Measurements from ENCODE around the gene TNFRSF25.

TNFRSF25 gene

DNA sequence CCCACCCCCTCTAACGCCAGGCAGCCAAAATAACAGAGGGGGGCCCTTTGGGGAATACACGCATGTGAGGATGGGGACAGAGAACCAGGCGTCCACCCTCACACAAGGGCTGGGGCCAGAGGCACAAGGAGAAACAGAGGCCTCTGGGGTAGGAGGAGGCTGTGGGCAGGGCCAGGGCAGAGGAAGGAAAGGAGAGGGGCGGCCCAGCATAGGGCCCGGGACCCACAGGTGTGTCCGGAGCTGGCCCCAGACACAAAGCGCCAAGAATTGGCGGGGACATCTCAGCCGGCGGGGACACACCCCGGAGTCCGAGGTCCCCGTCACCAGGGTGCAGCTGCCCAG lies 18.8 kb upstream of the TNFRSF25 start:
- peak overlapping the region; percentile 27; the same call in 1 of the 2 replicates for H3K4me3 ChIP-seq (replicated peaks; ENCODE audit: low read depth, low read length)
- TF ChIP-seq, protein P1, sequence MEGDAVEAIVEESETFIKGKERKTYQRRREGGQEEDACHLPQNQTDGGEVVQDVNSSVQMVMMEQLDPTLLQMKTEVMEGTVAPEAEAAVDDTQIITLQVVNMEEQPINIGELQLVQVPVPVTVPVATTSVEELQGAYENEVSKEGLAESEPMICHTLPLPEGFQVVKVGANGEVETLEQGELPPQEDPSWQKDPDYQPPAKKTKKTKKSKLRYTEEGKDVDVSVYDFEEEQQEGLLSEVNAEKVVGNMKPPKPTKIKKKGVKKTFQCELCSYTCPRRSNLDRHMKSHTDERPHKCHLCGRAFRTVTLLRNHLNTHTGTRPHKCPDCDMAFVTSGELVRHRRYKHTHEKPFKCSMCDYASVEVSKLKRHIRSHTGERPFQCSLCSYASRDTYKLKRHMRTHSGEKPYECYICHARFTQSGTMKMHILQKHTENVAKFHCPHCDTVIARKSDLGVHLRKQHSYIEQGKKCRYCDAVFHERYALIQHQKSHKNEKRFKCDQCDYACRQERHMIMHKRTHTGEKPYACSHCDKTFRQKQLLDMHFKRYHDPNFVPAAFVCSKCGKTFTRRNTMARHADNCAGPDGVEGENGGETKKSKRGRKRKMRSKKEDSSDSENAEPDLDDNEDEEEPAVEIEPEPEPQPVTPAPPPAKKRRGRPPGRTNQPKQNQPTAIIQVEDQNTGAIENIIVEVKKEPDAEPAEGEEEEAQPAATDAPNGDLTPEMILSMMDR (IDR thresholded peaks at IDR 0.05; ENCODE audit: insufficient read depth, low read length, poor library complexity, severe bottlenecking), result no peak
- no peaks in the 10 kb centered on the region for H3K36me3 ChIP-seq (ENCODE audit: control insufficient read depth, insufficient read depth, low read length)
- no peaks in the 10 kb centered on the region; the same call in 1 of the 2 replicates for H3K27me3 ChIP-seq (replicated peaks; ENCODE audit: control insufficient read depth, insufficient read depth, low read length)
- DNase-seq (ENCODE audit: extremely low read depth, insufficient read length), result no peak

DNA sequence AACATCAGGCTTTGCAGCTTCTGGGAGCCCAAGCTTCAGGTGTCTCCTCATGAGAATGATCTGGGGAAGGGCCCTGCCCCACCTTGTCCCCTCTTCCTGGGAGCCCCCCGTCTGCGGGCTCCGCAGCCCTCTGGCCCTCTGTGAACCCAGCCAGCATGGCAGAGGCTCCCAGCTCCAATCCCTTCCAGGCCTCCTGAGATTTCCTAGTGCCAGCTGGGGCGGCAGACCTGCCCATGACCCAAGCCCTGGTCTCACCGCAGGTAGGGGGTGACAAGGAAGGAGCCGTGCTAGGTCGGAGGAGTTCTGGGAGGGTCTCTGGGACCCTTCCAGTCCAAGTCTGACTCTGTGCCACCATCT lies 17.8 kb upstream of the TNFRSF25 start:
- H3K4me3 ChIP-seq (replicated peaks; ENCODE audit: low read depth, low read length), result no peak overlapping the region
- H3K36me3 ChIP-seq (ENCODE audit: control insufficient read depth, insufficient read depth, low read length), result no peaks in the 10 kb centered on the region
- H3K27me3 ChIP-seq (replicated peaks; ENCODE audit: control insufficient read depth, insufficient read depth, low read length), result no peaks in the 10 kb centered on the region; the same call in 1 of the 2 replicates
- no peak for DNase-seq (ENCODE audit: extremely low read depth, insufficient read length)
- TF ChIP-seq, protein P1 (IDR thresholded peaks at IDR 0.05; ENCODE audit: insufficient read depth, low read length, poor library complexity, severe bottlenecking), result no peak

GRCh38 chr1:6483017-6483760 lies 17.2 kb upstream of the TNFRSF25 start:
- Histone ChIP-seq H3K36me3 (ENCODE audit: control insufficient read depth, insufficient read depth, low read length) (no peaks in the 10 kb centered on the region), H3K27me3 (replicated peaks; ENCODE audit: control insufficient read depth, insufficient read depth, low read length) (no peaks in the 10 kb centered on the region; the same call in 1 of the 2 replicates), H3K4me3 (replicated peaks; ENCODE audit: low read depth, low read length) (no peak overlapping the region)
- TF ChIP-seq, protein P1 (IDR thresholded peaks at IDR 0.05; ENCODE audit: insufficient read depth, low read length, poor library complexity, severe bottlenecking), result no peak
- DNase-seq (ENCODE audit: extremely low read depth, insufficient read length), result no peak

DNA sequence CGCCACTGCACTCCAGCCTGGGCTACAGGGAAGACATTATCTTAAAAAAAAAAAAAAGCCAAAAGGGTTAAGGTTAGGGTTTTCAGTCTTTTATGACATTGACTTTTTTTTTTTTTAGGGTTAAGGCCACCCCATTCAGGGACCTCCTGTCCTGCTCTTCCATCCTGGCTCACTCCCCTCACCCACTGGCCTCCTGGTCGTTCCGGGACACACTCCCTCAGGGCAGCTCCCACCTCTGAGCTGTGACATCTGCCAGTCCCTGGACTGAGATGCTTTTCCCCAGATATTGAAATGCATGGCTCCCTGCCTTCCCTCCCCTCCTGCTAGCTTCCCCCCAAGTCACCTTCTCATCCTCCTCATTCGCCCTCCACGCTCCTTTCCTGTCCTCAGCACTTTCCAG lies 15.8 kb upstream of the TNFRSF25 start:
- no peak for DNase-seq (ENCODE audit: extremely low read depth, insufficient read length)
- Histone ChIP-seq H3K27me3 (replicated peaks; ENCODE audit: control insufficient read depth, insufficient read depth, low read length) (no peaks in the 10 kb centered on the region; the same call in 1 of the 2 replicates), H3K4me3 (replicated peaks; ENCODE audit: low read depth, low read length) (no peak overlapping the region), H3K36me3 (ENCODE audit: control insufficient read depth, insufficient read depth, low read length) (no peaks in the 10 kb centered on the region)
- TF ChIP-seq, protein P1 (IDR thresholded peaks at IDR 0.05; ENCODE audit: insufficient read depth, low read length, poor library complexity, severe bottlenecking), result no peak

DNA sequence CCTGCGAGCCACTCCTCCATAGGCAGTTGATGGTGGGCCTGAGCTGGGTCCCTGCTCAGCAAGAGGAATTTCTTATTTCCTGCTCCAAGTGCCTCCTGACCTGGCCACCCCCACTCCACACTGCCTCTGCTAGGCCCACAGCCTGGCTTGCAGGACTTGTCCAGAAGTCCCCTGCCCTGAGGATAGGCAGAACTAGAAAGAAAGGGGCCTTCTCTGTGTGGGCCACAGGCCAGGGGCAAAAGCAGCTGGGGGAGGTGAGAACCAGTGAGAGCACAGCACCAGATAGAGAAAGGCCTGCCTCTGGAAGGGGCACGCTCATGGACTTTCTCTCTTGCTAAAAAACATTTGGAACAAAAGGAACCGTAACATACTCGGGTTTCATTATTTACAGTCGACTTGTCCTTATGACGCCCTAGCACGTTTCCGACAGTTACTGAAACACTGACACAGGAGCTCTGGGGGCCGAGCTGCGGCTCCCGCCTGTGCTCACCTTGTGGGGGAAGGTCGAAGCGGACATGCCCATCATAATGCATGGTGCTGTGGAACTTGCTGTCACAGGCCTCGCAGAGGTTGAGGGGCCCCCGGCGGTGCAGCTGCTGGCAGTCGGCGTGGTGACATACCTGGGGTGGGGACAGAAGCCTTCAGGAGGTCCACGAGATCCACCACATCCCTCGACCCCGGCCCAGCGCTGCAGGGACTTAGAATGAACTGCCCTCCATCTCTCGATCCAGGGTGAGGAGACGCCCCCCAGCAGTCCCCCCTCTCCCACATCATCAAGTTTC lies 11.3 kb upstream of the TNFRSF25 start:
- Histone ChIP-seq H3K4me3 (replicated peaks; ENCODE audit: low read depth, low read length) (no peak overlapping the region), H3K36me3 (ENCODE audit: control insufficient read depth, insufficient read depth, low read length) (no peaks in the 10 kb centered on the region), H3K27me3 (replicated peaks; ENCODE audit: control insufficient read depth, insufficient read depth, low read length) (no peaks in the 10 kb centered on the region)
- no peak for DNase-seq (ENCODE audit: extremely low read depth, insufficient read length)
- TF ChIP-seq, protein P1 (IDR thresholded peaks at IDR 0.05; ENCODE audit: insufficient read depth, low read length, poor library complexity, severe bottlenecking), result no peak

Measured in GM06990 (cell line).